Natural killer cell treated with Interleukin-12 subunit alpha and Interleukin-12 subunit beta and Interleukin-15 and Interleukin-18, amount 100 ng/mL, for 72 hours (primary cell): ENCODE results near the gene USF2. TPM values are rescaled to one million over a fixed set of nuclear protein-coding genes. Genes with fewer than 3 reads are reported as not detected.

Experiments
- ATAC-seq, 2 donors: fragments of 150-1000 bp; cut with Tn5 transposase in 1 of 2; sonication (Bioruptor Pico), chemical (Tn5 transposase) in 1 of 2; 2 replicates each; pipeline ENCODE4 v1.10.0; 2021
- DNase-seq: peaks from one replicate; pipeline ENCODE4 v3.0.0; 2022; ENCODE audit warnings: low spot score
- H3K27ac Mint-ChIP-seq, 2 donors: 1 replicate in 1 of 2; 2 replicates in 1 of 2; pipeline ENCODE4 v1.8.0; 2022; ENCODE audit warnings: mixed read lengths in 2 of 2, mild to moderate bottlenecking in 1 of 2, moderate library complexity in 1 of 2
- H3K27me3 Mint-ChIP-seq, 2 donors: 1 replicate in 1 of 2; 2 replicates in 1 of 2; pipeline ENCODE4 v1.8.0; 2022; ENCODE audit warnings: mixed read lengths in 2 of 2
- H3K36me3 Mint-ChIP-seq: one replicate; pipeline ENCODE4 v1.8.0; 2022; ENCODE audit warnings: mixed read lengths
- H3K4me1 Mint-ChIP-seq, 2 donors: 1 replicate in 1 of 2; 2 replicates in 1 of 2; pipeline ENCODE4 v1.8.0; 2022; ENCODE audit warnings: low read depth in 2 of 2, mixed read lengths in 2 of 2, mild to moderate bottlenecking in 1 of 2
- H3K4me3 Mint-ChIP-seq: one replicate; pipeline ENCODE4 v1.8.0; 2022; ENCODE audit warnings: mixed read lengths
- H3K9me3 Mint-ChIP-seq: 2 replicates; pipeline ENCODE4 v1.8.0; 2022; ENCODE audit warnings: mixed read lengths
- total RNA-seq, 2 donors: library from RNA; stranded (reverse); gene quantifications; one replicate each; pipeline ENCODE4 v1.2.3, GENCODE V29; 2022

Gene USF2
- total RNA-seq, 2 donors from 2014 or later: 90.4 to 102 TPM

DNA sequence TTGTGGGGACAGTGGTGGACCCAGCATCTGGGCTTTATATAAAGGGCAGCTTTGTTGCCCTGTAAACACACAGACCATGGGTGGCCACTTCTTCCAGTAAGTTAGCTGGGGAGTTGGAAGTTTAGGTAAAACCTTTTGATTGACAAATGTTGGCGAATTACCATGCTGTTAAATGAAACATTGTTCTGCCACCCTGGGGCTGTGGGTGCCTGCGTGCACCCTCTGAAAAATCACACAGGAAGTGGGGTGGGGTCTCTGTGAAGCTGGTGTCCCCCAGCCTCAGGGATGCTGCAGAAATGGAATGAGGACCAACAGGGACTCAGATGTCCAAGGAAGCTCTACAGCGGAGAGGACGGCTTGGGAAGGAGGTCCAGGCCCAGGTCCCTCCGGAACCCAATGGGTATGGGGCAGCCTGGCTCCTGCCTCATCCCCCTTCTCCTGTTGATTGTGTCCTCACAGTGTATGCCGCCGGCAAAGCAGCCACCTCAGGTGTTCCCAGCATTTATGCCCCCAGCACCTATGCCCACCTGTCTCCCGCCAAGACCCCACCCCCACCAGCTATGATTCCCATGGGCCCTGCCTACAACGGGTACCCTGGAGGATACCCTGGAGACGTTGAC lies 2.8 kb upstream of the USF2 start:
- peaks cover 15 to 23% of the 10 kb centered on the region in 2 donors for H3K4me1 Mint-ChIP-seq
- H3K27ac Mint-ChIP-seq: peak overlapping the region; percentile 71 to 77
- H3K36me3 Mint-ChIP-seq: no peaks in the 10 kb centered on the region
- no peaks in the 10 kb centered on the region for H3K9me3 Mint-ChIP-seq
- peak overlapping the region; percentile 70 for H3K4me3 Mint-ChIP-seq
- ATAC-seq (no peak), DNase-seq (no peak)
- no peaks in the 10 kb centered on the region for H3K27me3 Mint-ChIP-seq

DNA sequence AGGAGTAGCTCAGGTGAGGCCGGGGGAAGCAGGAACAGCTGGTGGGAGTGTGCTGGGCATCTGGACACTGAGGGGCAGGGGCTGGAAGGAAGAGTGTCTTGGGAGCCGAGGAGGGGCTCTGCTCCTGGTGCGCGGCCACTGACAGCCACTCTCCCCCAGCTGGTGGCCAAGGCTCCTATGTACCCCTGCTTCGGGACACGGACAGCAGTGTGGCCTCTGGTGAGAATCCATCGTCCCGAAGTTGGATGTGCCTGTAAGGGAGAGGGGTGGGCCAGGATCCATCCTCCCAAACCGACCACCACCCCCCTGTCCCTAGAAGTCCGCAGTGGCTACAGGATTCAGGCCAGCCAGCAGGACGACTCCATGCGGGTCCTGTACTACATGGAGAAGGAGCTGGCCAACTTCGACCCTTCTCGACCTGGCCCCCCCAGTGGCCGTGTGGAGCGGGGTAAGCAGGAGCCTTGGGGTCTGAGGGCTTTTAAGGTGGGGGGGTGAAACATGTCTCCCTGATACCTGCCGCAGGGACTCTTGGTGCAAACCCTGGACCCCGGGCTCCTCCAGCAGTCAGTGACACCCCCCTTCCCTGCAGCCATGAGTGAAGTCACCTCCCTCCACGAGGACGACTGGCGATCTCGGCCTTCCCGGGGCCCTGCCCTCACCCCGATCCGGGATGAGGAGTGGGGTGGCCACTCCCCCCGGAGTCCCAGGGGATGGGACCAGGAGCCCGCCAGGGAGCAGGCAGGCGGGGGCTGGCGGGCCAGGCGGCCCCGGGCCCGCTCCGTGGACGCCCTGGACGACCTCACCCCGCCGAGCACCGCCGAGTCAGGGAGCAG lies 2.0 kb upstream of the USF2 start:
- Mint-ChIP-seq H3K27ac (peak overlapping the region; percentile 88), H3K4me1 (peaks cover 15 to 25% of the 10 kb centered on the region in 2 donors), H3K27me3 (no peaks in the 10 kb centered on the region), H3K9me3 (no peaks in the 10 kb centered on the region), H3K36me3 (no peaks in the 10 kb centered on the region), H3K4me3 (peak overlapping the region; percentile 92)
- DNase-seq: no peak
- no peak for ATAC-seq

- Mint-ChIP-seq H3K4me1 (peaks cover 19 to 31% of the 10 kb centered on the region in 2 donors), H3K4me3 (peak overlapping the region; percentile 92), H3K27ac (peak overlapping the region; percentile 88), H3K9me3 (no peaks in the 10 kb centered on the region), H3K27me3 (no peaks in the 10 kb centered on the region), H3K36me3 (peaks cover 4% of the 10 kb centered on the region)
- DNase-seq: no peak
- peak; percentile 26 to 39 for ATAC-seq
These were observed 1.4 kb upstream of the USF2 start for GRCh38 chr19:35267353-35267817.

DNA sequence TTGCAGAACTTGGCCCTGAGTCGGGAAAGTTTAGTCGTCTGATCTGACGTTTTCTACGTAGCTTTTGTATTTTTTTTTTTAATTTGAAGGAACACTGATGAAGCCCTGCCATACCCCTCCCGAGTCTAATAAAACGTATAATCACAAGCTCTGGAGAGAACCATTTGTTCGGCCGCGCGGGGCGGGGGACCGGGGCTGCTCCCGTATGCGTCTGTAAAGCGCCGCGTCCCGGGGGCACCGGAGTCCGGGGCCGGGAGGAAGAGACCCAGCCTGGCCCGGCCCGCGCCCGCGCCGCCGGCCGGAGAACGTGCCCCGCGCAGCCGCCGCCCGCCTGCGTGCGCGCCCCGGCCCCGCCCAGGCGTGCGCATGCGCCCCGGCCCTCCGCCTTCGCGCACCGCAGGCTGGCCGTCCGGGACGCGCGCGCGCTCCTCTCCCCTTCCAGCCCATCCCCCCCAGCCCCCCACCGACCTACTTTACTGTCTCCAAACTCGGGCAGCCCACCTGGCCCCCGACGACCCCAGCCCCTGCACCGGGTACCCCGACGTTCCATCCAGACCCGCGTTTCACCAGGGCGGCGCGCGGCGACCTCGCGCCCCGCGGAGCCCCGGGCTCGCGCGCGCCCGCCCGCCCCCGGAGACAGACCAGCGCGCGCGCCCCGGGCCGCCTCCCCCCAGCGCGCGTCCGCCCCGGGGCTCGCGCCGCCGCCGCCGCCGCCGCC lies 785 bp upstream of the USF2 start:
- no peaks in the 10 kb centered on the region for H3K9me3 Mint-ChIP-seq
- H3K4me1 Mint-ChIP-seq: peaks cover 19 to 31% of the 10 kb centered on the region in 2 donors
- H3K27ac Mint-ChIP-seq: peak overlapping the region; percentile 88
- H3K27me3 Mint-ChIP-seq: no peaks in the 10 kb centered on the region
- peaks cover 4% of the 10 kb centered on the region for H3K36me3 Mint-ChIP-seq
- peak; percentile 84 to 85 for ATAC-seq
- peak; percentile 89 for DNase-seq
- peak overlapping the region; percentile 92 for H3K4me3 Mint-ChIP-seq

- H3K36me3 Mint-ChIP-seq: peaks cover 9% of the 10 kb centered on the region
- peak; percentile 87 for DNase-seq
These were observed 816 bp downstream of the USF2 start for GRCh38 chr19:35269438-35270117.

GRCh38 chr19:35270381-35270811 lies 1.6 kb downstream of the USF2 start:
- H3K27me3 Mint-ChIP-seq: no peaks in the 10 kb centered on the region
- peaks cover 9% of the 10 kb centered on the region for H3K36me3 Mint-ChIP-seq
- ATAC-seq (no peak), DNase-seq (no peak)
- peak overlapping the region; percentile 63 for H3K4me3 Mint-ChIP-seq
- no peaks in the 10 kb centered on the region for H3K9me3 Mint-ChIP-seq
- peaks cover 16 to 24% of the 10 kb centered on the region in 2 donors for H3K4me1 Mint-ChIP-seq
- H3K27ac Mint-ChIP-seq: peak overlapping the region in 1 of 2 donors; percentile 16

More at GRCh38 chr19:35269438-35270117, 816 bp downstream of the USF2 start:
- Mint-ChIP-seq H3K27ac (peak overlapping the region in 1 of 2 donors; percentile 16), H3K4me1 (peaks cover 19 to 31% of the 10 kb centered on the region in 2 donors), H3K9me3 (no peaks in the 10 kb centered on the region), H3K4me3 (peak overlapping the region; percentile 63), H3K27me3 (no peaks in the 10 kb centered on the region)
- ATAC-seq: peak; percentile 71 to 81

- H3K27ac Mint-ChIP-seq: peak overlapping the region in 1 of 2 donors; percentile 70
- H3K4me3 Mint-ChIP-seq: no peak overlapping the region
- ATAC-seq: no peak
- no peaks in the 10 kb centered on the region for H3K27me3 Mint-ChIP-seq
- peaks cover 9% of the 10 kb centered on the region for H3K36me3 Mint-ChIP-seq
- H3K9me3 Mint-ChIP-seq: no peaks in the 10 kb centered on the region
- DNase-seq: no peak
- H3K4me1 Mint-ChIP-seq: peaks cover 5 to 13% of the 10 kb centered on the region in 2 donors
These were observed 2.8 kb downstream of the USF2 start for GRCh38 chr19:35271546-35271945.

DNA sequence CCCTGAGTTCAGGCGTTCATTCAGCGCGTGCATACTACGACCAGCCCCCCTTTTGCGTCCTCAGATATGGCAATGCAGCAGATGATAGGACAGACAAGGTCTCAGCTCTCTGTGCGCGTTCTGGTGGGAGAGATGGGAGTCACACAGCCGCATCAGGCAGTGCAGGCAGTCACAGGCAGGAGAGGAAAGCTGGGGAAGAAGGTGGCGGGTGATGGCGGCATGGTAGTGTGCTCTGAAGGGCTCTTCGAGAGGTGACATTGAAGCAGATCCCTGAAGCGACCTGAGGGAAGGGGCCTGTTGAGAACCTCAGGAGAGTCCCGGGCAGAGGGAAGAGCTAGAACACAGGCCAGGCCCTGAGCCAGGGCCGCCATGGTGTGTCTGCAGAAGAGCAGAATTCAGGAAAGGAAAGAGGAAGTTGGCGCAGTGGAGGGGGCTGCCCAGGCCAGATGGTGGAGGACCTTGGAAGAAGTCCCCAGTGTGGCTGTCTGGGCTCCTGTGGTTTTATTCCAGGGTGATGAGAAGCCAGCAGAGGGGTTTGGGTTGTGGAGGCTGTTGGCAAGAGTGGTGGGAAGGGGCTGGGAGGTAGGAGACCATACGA lies 3.5 kb downstream of the USF2 start:
- H3K36me3 Mint-ChIP-seq: peaks cover 9% of the 10 kb centered on the region

GRCh38 chr19:35272954-35273649 lies 4.3 kb downstream of the USF2 start:
- H3K4me1 Mint-ChIP-seq: peaks cover 4 to 15% of the 10 kb centered on the region in 2 donors
- no peak overlapping the region for H3K4me3 Mint-ChIP-seq
- H3K27ac Mint-ChIP-seq: no peak overlapping the region
- H3K27me3 Mint-ChIP-seq: no peaks in the 10 kb centered on the region
- peaks cover 9% of the 10 kb centered on the region for H3K36me3 Mint-ChIP-seq
- DNase-seq (no peak), ATAC-seq (no peak)
- no peaks in the 10 kb centered on the region for H3K9me3 Mint-ChIP-seq

More for the DNA sequence above, 3.5 kb downstream of the USF2 start:
- ATAC-seq (no peak), DNase-seq (no peak)
- Mint-ChIP-seq H3K9me3 (no peaks in the 10 kb centered on the region), H3K4me1 (peaks cover 4 to 15% of the 10 kb centered on the region in 2 donors), H3K4me3 (no peak overlapping the region), H3K27me3 (no peaks in the 10 kb centered on the region), H3K27ac (peak overlapping the region in 1 of 2 donors; percentile 70)

- Mint-ChIP-seq H3K9me3 (no peaks in the 10 kb centered on the region), H3K27me3 (no peaks in the 10 kb centered on the region), H3K4me1 (peaks cover 4 to 15% of the 10 kb centered on the region in 2 donors), H3K4me3 (no peak overlapping the region), H3K27ac (peak overlapping the region in 1 of 2 donors; percentile 25), H3K36me3 (peaks cover 9% of the 10 kb centered on the region)
- DNase-seq: no peak
- no peak for ATAC-seq
These were observed 5.0 kb downstream of the USF2 start for GRCh38 chr19:35273686-35274259.

DNA sequence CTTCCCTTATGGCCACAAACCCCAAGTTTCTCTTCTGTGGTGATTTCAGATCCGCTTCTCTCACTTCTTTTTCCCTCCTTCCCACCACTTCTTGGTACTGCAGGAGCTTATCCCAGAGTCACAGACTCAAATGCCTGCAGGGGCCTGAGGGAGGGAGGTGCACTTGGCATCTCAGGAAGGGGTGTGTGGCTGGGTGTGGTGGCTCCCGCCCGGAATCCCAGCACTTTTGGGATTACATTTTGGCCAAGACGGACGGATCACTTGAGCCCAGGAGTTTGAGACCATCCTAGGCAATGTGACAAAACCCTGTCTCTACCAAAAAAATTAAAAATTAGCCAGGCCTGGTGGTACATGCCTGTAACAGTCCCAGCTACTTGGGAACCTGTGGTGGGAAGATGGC lies 5.6 kb downstream of the USF2 start:
- peaks cover 9% of the 10 kb centered on the region for H3K36me3 Mint-ChIP-seq

GRCh38 chr19:35276706-35277281 lies 8.0 kb downstream of the USF2 start:
- Mint-ChIP-seq H3K27me3 (peaks cover 0 to 3% of the 10 kb centered on the region in 2 donors), H3K9me3 (no peaks in the 10 kb centered on the region), H3K27ac (peak overlapping the region in 1 of 2 donors; percentile 25), H3K4me3 (no peak overlapping the region), H3K36me3 (peaks cover 9% of the 10 kb centered on the region), H3K4me1 (peaks cover 4 to 13% of the 10 kb centered on the region in 2 donors)
- no peak for ATAC-seq
- DNase-seq: no peak

More for the DNA sequence above, 5.6 kb downstream of the USF2 start:
- DNase-seq (no peak), ATAC-seq (no peak)
- H3K27me3 Mint-ChIP-seq: no peaks in the 10 kb centered on the region
- peaks cover 4 to 15% of the 10 kb centered on the region in 2 donors for H3K4me1 Mint-ChIP-seq
- no peak overlapping the region for H3K4me3 Mint-ChIP-seq
- H3K9me3 Mint-ChIP-seq: no peaks in the 10 kb centered on the region
- H3K27ac Mint-ChIP-seq: peak overlapping the region in 1 of 2 donors; percentile 25
